Measurements from ENCODE around the gene GUCA2A. TPM values are rescaled to one million over a fixed set of nuclear protein-coding genes. Genes with fewer than 3 reads are reported as not detected.

Gene GUCA2A
- total and polyA plus RNA-seq, 2 experiments from 2014 or later, result 8.7 to 13.5 TPM

DNA sequence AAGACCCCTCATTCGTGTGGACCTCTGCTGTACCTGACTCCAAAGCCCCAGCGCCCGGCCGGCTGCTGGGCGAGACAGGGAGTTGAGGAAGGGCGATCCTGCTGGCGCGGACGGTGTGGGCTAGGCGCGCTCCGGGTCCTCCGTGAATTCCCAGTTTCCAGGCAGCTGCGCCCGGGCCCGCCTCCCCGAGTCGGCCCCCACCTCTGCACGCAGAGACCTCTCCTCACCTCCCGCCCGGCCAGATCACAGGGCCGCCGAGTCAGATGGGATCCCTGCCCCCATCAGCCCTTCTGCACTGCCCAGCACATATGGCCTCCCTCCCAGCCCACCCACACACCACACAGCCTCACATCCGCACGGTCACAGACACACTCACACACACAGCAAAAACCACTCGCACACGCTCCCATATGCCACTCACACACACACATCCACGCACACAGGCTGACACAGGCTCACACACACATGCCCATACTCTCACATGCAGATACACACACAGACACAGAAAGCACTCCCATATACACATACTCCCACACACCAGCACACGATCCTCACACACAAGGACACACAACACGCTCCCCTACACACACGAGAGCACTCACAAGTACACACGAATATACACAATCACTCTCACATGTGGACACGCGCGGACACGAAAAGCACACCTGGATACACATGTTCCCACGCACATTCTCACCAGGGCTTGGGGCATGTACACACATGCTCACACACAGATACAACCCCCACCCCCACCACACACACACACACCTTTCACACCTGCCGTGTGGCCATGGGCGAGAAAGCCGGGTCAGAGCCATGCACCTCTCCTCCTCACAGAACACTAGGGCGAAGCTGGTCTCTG lies 18.6 kb downstream of the GUCA2A start:
- WGBS (ENCODE audit: low lambda C conversion rate, missing lambda C conversion rate), result 89% methylated on average over 27 of the region's 41 CpGs

DNA sequence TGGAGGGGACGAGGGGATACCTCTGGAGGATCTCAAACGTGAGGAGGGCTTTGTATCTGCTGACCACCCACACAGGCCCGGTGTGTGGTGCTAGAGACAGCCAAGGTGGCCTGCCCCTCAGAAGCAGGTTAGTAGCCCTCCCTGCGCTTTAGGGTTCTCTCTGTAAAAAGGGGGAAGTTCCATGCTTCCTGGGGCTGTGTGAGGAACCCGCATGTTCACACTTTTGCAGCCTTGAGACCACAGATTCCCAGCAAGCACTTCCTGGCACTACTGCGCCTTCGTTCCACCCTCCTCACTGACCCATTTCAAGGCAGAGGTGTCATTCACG lies 19.2 kb downstream of the GUCA2A start:
- no peaks in the 10 kb centered on the region for H3K79me2 ChIP-seq
- DNase-seq (ENCODE audit: low spot score), result no peak
- H3K9me2 ChIP-seq (replicated peaks; ENCODE audit: insufficient read depth), result no peaks in the 10 kb centered on the region
- H3K4me3 ChIP-seq, result no peak overlapping the region
- no peaks in the 10 kb centered on the region for H3K36me3 ChIP-seq (replicated peaks; ENCODE audit: insufficient read depth, low read depth)
- H3K4me2 ChIP-seq, result no peak overlapping the region
- no peaks in the 10 kb centered on the region for H3K9me3 ChIP-seq (ENCODE audit: low read depth)
- H3K27me3 ChIP-seq, result peaks cover 17% of the 10 kb centered on the region
- no peak overlapping the region for H2AFZ ChIP-seq
- H3K4me1 ChIP-seq (ENCODE audit: insufficient read depth), result no peaks in the 10 kb centered on the region
- WGBS (ENCODE audit: low lambda C conversion rate, missing lambda C conversion rate), result 87% methylated on average over 6 of the region's 8 CpGs
- H4K20me1 ChIP-seq (ENCODE audit: insufficient read depth, poor library complexity, severe bottlenecking), result no peaks in the 10 kb centered on the region
- no peak for TF ChIP-seq CTCF (IDR thresholded peaks at IDR 0.05; ENCODE audit: poor library complexity)
- TF ChIP-seq EZH2phosphoT487 (IDR thresholded peaks at IDR 0.05; ENCODE audit: low read depth, severe bottlenecking, unreplicated experiment), result no peak
- TF ChIP-seq EZH2 (IDR thresholded peaks at IDR 0.05; ENCODE audit: borderline replicate concordance), result no peak
- H3K27ac ChIP-seq, result no peak overlapping the region

More for the DNA sequence above, 18.6 kb downstream of the GUCA2A start:
- H4K20me1 ChIP-seq (ENCODE audit: insufficient read depth, poor library complexity, severe bottlenecking), result no peaks in the 10 kb centered on the region
- no peaks in the 10 kb centered on the region for H3K9me3 ChIP-seq (ENCODE audit: low read depth)
- no peaks in the 10 kb centered on the region for H3K4me1 ChIP-seq (ENCODE audit: insufficient read depth)
- H3K36me3 ChIP-seq (replicated peaks; ENCODE audit: insufficient read depth, low read depth), result no peaks in the 10 kb centered on the region
- H3K27ac ChIP-seq, result no peak overlapping the region
- no peak overlapping the region for H3K4me2 ChIP-seq
- no peaks in the 10 kb centered on the region for H3K79me2 ChIP-seq
- H3K27me3 ChIP-seq, result peaks cover 17% of the 10 kb centered on the region
- no peak for TF ChIP-seq EZH2 (IDR thresholded peaks at IDR 0.05; ENCODE audit: borderline replicate concordance)
- no peak for TF ChIP-seq CTCF (IDR thresholded peaks at IDR 0.05; ENCODE audit: poor library complexity)
- TF ChIP-seq EZH2phosphoT487 (IDR thresholded peaks at IDR 0.05; ENCODE audit: low read depth, severe bottlenecking, unreplicated experiment), result no peak
- H2AFZ ChIP-seq, result no peak overlapping the region
- no peak for DNase-seq (ENCODE audit: low spot score)
- no peaks in the 10 kb centered on the region for H3K9me2 ChIP-seq (replicated peaks; ENCODE audit: insufficient read depth)
- no peak overlapping the region for H3K4me3 ChIP-seq

DNA sequence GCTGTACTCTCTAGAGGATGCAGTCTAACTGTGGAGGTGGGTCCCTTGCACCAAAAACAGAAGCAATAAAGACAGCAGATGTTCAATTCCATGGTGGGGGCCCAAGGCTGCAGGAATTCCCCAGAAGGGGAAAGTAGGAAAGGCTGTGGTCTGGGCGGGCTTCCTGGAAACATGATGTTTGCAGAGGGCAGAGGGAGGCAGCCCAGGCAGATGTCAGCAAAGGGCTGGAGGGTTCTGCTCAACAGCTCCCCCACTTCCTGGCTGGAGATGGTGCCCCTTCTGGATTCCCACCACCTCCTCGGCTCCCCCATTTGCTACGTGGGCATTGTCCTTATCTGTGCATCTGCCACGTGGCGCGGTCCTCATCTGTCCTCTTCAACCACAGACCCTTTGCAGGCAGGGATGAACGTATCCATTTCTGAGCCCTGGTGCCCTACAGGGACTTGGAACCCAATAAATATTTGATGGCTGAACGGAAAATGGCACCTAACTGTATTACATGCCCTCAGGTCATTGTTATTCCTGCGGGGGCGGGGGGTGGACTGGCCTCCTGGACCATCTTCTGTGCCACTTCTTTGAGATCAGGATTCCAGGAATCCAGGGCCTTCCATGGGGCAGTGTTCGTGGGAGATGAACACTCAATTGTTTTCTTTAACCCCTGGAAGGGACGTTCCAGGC lies 19.7 kb downstream of the GUCA2A start:
- no peak overlapping the region for H2AFZ ChIP-seq
- no peaks in the 10 kb centered on the region for H3K4me1 ChIP-seq (ENCODE audit: insufficient read depth)
- no peaks in the 10 kb centered on the region for H4K20me1 ChIP-seq (ENCODE audit: insufficient read depth, poor library complexity, severe bottlenecking)
- H3K4me3 ChIP-seq, result no peak overlapping the region
- TF ChIP-seq EZH2 (IDR thresholded peaks at IDR 0.05; ENCODE audit: borderline replicate concordance), result no peak
- TF ChIP-seq CTCF (IDR thresholded peaks at IDR 0.05; ENCODE audit: poor library complexity), result no peak
- no peak for TF ChIP-seq EZH2phosphoT487 (IDR thresholded peaks at IDR 0.05; ENCODE audit: low read depth, severe bottlenecking, unreplicated experiment)
- peaks cover 17% of the 10 kb centered on the region for H3K27me3 ChIP-seq
- H3K4me2 ChIP-seq, result no peak overlapping the region
- H3K9me3 ChIP-seq (ENCODE audit: low read depth), result no peaks in the 10 kb centered on the region
- no peak overlapping the region for H3K27ac ChIP-seq
- 80% methylated on average over 12 of the region's 12 CpGs for WGBS (ENCODE audit: low lambda C conversion rate, missing lambda C conversion rate)
- no peak for DNase-seq (ENCODE audit: low spot score)
- no peaks in the 10 kb centered on the region for H3K79me2 ChIP-seq
- no peaks in the 10 kb centered on the region for H3K36me3 ChIP-seq (replicated peaks; ENCODE audit: insufficient read depth, low read depth)
- no peaks in the 10 kb centered on the region for H3K9me2 ChIP-seq (replicated peaks; ENCODE audit: insufficient read depth)
